Activated CD8-positive, alpha-beta memory T cell treated with anti-CD3 and anti-CD28 coated beads, Interleukin-2, amount 50 U/mL, for 1 hour (primary cell): ENCODE results near the gene CDKN3.
"Not testable (repeated sequence)": the region's sequence is repeated elsewhere in the genome, so short reads cannot be mapped to it uniquely, and the experiment has no call there.

ENCODE experiments used
- DNase-seq: peaks from one replicate; pipeline ENCODE4 v3.0.0-alpha.2; 2020; ENCODE audit errors: extremely low read depth

Gene CDKN3

DNA sequence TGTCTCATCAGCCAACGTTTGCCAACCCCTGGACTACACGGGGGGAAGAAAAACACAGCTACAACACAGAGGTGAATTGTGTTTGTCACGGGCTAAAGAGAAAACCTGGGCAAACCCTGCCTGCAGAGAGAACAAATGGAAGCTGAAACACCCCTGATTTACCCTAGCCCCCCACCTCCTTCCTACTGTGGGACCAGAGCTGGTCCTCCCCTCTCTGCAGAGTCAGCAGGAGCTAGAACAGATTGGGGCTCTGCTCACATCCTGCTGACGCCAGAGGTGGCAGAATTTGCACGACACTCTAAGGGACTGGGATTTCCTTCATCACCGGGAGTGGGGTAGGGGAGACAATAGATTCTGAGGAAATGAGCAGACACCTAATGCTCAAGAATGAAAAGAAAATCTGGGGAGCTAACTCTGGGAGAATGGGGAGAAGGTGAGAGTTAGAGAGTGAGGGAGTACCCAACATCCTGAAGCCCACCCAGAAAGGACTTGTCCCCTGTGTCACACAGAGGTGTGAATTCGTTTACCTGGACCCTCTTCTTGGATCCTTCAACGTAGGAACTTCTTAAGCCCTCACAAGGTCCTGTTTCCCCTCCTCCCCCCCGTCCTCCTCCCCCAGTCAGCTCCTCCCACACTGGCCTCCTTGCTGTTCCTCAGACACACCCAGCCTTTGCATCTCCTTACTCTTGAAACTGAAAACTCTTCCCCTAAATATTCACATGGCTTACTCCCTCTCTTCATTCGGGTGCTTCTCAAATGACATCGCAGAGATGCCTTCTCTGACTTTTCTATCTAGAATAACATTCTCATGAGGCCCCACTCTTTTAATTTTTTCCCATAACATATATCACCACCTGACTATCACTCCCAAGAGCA is 26.2 kb upstream of the CDKN3 start:
- DNase-seq = no peak

DNA sequence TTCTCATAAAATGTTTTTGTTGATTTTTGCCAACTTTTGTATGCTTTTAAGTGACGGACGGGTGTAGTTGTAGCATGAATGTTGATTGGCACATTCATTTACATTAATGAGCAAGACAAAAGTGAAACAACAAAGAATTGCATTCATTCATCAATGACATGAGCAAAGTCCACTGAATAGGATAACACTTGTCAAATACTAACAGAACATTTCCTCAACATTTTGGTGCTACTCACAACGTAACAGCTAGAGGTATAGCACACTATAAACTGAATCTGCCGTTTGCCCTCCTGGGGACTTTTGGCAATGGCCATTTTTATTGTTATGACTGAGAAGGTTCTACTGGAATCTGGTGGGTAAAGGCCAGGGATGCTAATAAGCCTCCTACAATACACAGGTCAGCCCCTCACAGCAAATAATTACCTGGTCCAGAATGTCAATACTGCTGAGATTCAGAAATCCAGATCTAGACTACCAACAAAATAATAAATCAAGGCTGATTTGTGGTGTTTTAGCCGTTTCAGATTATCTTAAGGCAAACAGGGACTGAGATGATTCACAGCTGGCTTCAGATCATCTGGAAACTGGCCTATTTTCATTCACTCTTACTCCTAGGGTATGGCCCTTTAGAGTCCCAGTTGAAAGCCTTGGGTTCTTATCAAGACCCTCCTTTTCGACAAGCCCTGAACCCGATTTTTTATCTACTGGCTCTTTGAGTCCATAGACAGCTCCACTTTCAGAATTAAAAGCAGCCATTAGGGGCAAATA is 22.5 kb upstream of the CDKN3 start:
- no peak for DNase-seq

DNA sequence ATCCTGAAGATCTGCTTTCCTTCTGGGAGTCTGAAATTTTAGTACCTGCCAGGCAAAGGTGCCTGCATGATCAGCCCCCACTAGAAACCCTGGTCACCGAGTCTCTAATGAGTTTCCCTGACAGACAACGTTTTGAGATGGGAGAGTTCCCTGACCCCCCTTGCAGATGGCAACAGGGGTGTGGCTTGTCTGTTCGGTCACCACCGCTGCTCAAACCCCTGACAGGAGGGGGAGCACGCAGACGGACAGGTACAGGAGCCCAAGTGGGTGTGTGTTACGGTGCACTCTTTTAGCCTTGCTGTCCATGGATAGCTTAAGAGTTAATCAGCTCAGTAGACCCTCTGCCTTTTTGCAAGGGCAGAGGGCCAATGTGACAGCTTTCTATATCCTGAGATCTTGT is 19.3 kb upstream of the CDKN3 start:
- no peak for DNase-seq

DNA sequence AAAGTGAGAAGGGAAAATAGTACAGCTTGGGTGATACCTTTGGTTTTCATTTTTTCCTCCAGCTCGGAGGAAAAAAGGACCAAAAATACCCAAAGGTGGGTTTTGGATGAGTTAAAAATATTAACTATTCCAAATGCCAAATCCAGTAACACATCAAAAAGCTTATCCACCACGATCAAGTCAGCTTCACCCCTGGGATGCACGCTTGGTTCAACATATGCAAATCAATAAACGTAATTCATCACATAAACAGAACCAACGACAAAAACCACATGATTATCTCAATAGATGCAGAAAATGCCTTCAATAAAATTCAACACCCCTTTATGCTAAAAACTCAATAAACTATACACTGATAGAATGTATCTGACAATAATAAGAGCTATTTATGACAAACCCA is 17.9 kb upstream of the CDKN3 start:
- not testable (repeated sequence) for DNase-seq

DNA sequence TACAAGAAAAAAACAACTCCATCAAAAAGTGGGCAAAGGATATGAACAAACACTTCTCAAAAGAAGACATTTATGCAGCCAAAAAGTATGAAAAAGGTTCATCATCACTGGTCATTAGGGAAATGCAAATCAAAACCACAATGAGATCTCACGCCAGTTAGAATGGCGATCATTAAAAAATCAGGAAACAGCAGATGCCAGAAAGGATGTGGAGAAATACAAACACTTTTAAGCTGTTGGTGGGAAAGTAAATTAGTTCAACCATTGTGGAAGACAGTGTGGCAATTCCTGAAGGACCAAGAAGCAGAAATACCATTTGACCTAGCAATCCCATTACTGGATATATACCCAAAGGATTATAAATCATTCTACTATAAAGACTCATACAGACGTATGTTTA is 16.2 kb upstream of the CDKN3 start:
- not testable (repeated sequence) for DNase-seq

DNA sequence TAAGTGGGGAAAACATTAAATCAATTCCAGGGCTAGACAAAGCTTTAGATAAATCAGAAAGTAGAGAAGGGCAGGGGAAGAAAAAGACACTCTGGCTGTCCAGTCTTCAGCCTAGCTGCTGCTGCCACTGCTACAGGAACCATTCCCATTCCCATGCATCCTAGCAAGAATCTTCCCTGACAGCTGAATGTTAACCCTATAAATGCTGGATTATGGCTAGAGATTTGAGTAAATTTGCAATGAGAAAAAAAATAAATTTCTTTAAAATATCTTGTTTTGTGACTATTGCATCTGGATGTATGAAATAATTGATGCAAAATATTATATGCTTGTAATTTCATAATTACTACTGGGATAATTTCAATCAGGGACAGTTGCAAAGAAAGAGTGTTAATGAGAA is 15.0 kb upstream of the CDKN3 start:
- no peak for DNase-seq

DNA sequence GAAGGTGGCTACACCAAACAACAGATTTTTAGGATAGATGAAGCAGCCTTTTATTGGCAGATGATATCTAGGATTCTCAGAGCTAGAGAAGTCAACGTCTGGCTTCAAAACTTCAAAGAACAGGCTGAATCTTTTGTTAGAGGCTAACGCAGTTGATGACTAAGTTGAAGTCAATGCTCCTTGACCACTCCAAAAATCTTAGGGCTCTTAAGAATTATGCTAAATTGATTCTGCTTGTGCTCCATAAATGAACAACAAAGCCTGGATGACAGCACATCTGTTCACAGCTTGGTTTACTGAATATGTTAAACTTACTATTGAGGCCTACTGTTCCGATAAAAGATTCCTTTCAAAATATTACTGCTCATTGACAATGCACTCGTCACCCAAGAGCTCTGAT is 13.0 kb upstream of the CDKN3 start:
- no peak for DNase-seq

DNA sequence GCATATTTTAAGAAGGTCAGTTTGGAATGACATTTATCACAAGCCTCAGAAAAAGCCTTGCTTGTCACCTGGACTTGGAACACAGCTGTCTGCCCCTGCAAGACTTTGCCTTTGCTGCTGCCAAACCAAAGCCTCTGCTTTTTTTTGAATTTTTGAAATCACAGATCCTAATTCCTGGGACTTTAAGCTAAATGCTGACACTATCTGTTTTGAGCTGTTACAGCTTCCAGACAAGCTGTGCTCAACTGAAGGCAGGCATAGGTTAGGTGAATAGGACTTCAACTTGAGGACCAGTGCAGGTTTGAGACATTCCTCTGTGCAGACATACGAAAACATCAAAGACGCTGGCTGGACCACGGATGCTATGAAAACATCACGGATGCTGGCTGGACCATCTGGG is 11.3 kb upstream of the CDKN3 start:
- no peak for DNase-seq

DNA sequence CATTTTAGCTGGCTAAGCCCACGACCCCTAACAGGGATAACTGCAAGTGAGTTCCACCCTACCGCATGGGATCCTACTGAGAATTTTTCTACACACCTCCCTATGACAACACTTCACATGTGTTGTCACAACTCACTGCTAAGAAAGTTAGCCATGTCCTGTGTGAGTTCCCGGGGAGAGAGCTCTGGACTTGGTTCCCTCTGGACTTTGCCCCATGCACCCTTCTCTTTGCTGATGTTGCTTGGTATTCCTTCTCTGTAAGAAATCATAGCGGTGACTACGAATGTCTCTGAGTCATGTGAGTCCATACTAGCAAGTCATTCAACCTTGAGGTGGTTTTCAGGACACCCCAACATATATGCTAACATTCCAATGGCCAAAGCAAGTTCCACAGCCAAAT is 9.5 kb upstream of the CDKN3 start:
- no peak for DNase-seq

DNA sequence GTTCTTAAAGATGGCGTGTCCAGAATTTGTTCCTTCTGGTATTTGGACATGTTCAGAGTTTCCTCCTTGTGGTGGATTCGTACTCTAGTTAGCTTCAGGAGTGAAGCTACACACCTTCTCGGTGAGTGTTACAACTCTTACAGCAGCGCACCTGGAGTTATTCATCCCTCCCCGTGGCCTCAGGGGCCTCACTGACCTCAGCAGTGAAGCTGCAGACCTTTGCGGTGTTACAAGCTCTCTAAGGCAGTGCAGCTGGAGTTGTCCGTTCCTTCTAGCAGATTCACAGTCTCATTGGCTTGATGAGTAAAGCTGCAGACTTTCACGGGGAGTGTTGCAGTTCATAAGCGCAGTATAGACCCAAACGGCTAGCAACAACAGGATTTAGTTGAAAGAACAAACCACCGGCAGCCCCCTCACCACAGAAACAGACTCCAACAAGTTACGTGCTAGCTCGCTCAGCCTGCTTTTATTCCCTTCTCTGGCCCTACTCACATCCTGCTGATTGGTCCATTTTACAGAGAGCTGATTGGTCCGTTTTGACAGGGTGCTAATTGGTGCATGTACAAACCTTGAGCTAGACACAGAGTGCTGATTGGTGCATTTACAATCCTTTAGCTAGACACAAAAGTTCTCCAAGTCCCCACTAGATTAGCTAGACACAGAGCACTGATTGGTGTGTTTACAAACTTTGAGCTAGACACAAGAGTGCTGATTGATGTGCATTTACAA is 4.5 kb upstream of the CDKN3 start:
- DNase-seq = no peak

DNA sequence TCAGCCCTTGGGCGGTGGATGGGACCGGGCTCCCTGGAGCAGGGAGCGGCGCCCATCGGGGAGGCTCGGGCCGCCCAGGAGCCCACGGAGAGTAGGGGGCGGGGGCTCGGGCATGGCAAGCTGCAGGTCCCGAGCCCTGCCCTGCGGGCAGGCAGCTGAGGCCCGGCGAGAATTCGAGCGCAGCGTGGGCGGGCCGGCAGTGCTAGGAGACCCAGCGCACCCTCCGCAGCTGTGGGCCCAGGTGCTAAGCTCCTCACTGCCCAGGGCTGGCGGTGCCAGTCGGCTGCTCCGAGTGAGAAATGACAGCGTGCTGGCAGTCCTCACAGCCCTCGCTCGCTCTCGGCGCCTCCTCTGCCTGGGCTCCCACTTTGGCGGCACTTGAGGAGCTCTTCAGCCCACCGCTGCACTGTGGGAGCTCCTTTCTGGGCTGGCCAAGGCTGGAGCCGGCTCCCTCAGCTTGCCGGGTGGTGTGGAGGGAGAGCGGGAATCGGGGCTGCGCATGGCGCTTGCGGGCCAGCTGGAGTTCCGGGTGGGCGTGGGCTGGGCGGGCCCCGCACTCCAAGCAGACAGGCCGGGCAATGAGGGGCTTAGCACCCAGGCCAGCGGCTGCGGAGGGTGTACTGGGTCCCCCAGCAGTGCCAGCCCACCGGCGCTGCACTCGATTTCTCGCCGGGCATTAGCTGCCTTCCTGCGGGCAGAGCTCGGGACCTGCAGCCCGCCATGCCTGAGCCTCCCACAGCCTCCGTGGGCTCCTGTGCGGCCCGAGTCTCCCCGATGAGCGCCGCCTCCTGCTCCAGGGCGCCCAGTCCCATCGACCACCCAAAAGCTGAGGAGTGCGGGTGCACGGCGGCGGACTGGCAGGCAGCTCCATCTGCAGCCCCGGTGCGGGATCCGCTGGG is 3.6 kb upstream of the CDKN3 start:
- DNase-seq = not testable (repeated sequence)

DNA sequence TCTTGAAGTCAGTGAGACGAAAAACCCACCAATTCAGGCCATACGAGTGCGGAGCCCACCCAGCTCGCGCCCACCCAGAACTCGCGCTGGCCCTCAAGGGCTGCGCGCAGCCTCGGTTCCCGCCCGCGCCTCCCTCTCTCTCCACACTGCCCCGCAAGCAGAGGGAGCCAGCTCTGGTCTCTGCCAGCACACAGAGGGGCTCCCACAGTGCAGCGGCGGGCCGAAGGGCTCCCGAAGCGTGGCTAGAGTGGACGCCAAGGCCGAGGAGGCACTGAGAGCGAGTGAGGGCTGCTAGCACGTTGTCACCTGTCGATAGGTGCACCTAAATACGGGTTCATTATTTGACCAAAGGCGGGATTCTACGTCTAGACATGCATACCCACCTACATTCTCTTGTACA is 2.2 kb upstream of the CDKN3 start:
- no peak for DNase-seq

DNA sequence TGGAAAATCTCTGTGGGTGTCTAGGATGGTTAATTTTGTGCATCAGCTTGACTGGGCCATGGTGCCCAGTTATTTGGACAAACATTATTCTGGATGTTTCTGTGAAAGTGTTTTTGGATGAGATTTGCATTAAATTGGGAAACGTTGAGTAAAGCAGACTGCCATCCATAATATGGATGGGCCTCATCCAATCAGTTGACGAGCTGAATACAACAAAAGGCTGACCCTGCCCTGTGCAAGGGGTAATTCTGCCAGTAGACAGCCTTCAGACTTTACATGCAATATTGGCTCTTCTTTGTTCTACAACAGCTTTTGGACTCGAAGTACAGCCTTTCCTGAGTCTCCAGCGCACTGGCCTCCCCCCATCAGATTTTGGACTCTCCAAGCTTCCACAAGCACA is 1.5 kb upstream of the CDKN3 start:
- DNase-seq = no peak

DNA sequence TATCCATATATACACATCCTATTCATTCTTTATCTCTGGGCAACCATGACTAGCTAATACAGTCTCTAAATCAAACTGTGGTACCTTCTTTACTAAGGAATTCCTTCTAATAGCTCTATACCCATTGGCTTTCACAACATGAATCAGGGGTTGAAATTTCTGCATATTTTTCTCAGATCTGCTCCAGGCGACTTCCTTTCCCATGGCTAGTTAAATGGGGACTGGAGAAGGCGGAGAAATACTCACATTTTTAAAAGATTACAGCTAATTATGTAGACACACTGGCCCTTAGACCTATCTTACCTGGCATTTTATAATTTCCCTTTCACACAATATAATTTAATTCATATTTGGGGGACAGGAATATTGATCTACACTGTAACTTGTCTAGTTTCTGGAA is 1.1 kb upstream of the CDKN3 start:
- DNase-seq = no peak

DNA sequence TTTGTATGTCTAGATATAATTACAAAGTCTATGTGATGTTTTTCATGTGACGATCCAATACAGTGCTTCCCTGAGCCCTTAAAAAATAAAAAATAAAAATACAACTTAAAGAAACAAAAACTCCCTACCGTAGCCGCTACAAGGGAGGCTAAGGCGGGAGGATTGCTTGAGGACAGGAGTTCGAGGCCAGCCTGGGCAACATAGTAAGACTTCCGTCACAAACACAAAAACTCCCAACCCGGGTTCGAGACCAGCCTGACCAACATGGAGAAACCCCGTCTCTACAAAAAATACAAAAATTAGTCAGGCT is 669 bp upstream of the CDKN3 start:
- no peak for DNase-seq

DNA sequence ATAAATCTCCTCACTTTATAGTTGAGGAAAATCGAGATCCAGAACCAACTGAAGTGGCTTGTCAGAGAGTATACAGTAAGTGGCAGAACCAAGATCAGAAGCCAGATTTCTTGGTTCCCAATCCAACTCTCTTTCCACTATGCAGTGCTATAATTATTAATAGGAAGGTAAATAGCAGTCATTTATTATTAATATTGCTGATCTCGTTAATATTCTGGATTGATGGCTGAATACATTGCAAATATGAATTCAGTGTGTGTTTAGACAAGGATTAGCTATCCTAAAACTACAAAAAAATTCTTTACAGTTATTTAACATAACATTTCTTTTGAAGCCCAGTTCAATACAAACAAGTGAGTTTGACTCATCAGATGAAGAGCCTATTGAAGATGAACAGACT is 2.8 kb downstream of the CDKN3 start:
- no peak for DNase-seq

DNA sequence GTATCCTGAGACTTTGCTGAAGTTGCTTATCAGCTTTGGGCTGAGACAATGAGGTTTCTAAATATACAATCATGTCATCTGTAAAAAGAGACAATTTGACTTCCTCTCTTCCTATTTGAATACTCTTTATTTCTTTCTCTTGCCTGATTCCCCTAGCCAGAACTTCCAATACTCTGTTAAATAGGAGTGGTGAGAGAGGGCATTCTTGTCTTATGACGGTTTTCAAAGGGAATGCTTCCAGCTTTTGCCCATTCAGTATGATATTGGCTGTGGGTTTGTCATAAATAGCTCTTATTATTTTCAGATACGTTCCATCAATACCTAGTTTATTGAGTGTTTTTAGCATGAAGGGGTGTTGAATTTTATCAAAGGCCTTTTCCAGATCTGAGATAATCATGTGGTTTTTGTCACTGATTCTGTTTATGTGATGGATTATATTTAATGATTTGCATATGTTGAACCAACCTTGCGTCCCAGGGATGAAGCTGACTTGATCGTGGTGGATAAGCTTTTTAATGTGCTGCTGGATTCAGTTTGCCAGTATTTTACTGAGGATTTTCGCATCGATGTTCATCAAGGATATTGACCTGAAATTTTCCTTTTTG is 6.7 kb downstream of the CDKN3 start:
- DNase-seq = not testable (repeated sequence)

DNA sequence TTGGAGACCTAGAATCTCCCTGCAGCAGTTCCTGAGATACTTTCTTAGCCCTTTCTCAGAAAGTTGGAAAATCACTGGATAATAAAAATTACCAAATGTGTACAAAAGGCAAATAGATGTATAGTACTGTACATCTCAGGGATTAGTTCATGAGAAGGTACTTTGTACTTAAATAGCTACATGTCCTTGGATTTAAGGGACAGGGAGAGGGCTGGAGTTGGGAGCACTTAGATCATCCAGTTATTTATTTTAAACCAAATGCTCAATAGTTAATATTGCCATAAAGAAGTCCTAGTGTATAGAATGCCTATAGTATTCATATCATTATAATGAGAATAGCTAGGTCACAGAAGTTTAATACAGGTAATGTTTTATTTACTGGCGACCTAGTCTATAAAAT is 13.4 kb downstream of the CDKN3 start:
- no peak for DNase-seq

DNA sequence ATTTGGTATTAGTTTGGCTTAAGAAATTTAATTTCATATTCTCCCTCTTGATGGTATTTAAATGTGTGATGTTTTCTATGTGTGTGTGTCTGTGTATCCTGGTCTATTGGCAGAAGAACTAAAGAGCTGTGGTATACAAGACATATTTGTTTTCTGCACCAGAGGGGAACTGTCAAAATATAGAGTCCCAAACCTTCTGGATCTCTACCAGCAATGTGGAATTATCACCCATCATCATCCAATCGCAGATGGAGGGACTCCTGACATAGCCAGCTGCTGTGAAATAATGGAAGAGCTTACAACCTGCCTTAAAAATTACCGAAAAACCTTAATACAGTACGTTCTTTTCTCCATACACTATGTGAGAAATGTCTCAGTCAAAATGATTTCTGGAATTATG is 14.6 kb downstream of the CDKN3 start:
- DNase-seq = no peak

DNA sequence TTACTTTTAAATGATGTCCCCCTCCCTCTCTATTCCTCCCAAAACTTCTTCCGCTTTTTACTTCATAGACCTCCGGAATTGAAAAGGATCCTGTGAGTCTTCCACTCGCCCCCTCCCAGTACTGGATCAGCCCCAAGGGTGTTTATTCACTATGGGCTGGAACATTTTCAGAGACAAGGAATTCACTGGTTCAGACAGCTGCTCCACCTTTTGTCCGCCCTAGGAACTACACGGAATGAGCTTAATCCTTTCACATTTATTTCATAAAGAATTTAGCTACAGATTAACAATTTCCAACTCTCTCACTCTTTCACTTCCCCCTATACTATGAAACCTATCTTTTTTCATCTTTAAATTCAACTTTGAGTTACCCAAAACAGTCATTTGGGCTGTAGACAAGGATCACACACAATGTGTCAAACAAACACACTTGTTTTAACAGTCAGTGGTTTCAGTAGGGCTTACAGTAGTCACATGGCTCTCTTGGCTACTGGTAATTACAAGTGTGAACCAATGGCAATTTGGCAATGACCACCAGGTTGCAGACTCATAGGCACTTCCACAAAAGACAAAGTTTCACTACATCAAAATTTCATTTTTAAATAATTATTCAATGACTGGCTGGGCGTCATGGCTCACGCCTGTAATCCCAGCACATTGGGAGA is 23.8 kb downstream of the CDKN3 start:
- DNase-seq = no peak

DNA sequence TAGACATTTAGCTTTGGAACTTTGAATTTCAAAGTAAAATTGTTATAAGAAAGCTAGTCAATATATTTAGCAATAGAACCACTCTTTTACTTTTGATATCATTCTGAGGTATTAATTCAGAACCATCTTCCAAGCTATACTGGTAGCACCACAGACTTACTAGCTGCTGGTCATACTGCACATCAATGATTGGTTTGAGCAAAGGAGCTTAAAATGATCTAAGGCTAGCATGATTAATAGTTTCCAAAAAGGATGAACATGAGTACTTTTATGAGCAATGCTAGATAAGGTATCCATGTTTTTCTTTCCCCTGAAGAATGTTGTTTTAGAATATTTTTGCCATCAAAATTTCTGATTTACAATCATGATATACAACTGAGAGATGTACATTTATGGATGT is 27.2 kb downstream of the CDKN3 start:
- DNase-seq = no peak
